Activated CD4-positive, alpha-beta T cell treated with anti-CD3 and anti-CD28 coated beads, Interleukin-2, Interleukin-4, amounts not matched to agents 100 ng/mL and 50 ng/mL, durations not matched to agents 16 hours and 8 hours (primary cell): ENCODE results near the gene HERC3.
A peak's percentile ranks its signal among the peaks of the same experiment; 100 is the strongest.

ENCODE experiments used
- DNase-seq: peaks from one replicate; pipeline ENCODE4 v3.0.0-alpha.2; 2020; ENCODE audit warnings: low spot score

Gene HERC3

GRCh38 chr4:88720451-88721428, 128.5 kb downstream of the HERC3 start:
- DNase-seq = no peak

- DNase-seq = no peak
Measured at GRCh38 chr4:88722276-88722780, 130.0 kb downstream of the HERC3 start.

DNA sequence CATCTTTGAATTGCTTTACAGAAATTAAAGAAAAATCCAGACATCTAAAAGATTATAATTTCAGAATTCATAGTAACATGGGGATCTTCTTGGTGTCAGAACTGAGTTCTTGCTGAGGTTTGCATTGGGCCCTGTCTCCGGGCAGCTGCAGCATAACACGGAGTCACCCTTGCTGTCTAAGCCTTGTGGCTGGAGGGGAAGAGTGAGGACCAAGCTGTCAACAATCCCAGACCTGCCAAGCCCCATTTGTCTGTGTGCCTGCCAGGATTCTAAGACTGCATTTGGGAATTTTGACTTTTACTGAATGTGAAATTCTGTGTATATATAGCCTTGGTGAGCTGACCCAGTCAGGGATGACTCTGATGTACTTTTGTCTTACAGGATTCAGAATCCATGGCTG, 130.5 kb downstream of the HERC3 start:
- DNase-seq = no peak

- no peak for DNase-seq
Measured at GRCh38 chr4:88724406-88724805, 132.1 kb downstream of the HERC3 start.

- DNase-seq = no peak
Measured at GRCh38 chr4:88725143-88725542, 132.9 kb downstream of the HERC3 start.

- DNase-seq = no peak
Measured at GRCh38 chr4:88725986-88726385, 133.7 kb downstream of the HERC3 start.

- DNase-seq = no peak
Measured at GRCh38 chr4:88728146-88728545, 135.9 kb downstream of the HERC3 start.

DNA sequence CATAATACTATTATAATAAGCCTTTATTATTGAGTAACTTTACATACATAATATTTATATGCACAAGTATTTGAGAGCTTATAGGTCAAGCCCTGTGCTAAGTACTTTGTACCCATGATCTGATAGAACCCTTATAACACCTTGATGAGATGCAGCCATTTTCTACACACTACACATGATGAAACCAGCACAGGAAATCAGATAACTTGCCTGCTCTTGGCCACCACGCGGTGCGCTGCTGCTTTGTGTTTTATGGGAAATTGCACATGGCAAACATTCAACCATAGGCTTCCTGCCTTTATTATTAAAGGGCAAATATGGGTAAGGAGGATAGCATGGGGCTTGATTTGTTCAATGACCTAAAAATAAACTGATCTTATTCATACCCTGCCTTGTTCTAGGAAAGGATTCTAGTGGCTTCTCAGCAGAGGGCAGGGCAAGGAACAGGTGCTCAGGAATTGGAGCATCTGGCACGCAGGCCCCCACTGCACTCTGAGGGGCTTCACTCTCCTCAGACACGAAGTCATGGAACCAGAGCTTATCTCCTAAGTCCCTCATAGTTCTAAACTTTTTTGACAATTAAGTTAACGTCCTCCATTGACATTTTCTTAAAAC, 137.0 kb downstream of the HERC3 start:
- DNase-seq = no peak

DNA sequence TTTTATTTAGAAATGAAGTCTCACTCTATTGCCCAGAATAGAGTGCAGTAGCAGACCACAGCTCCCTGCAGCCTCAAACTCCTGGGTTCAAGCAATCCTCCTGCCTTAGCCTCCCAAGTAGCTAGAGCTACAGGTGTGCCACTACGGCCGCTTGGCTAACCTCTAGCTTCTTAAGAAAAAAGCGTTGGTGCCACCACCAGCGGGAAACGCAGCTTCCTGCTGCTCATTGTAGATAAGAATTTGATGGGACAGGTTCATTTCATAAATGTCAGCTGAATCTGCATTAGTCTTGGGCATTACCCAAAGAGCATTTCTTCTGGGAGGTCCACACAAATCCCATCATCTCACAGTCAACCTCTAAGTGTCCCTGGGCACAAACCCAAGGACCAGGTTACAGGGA, 138.5 kb downstream of the HERC3 start:
- no peak for DNase-seq

GRCh38 chr4:88731381-88731780, 139.1 kb downstream of the HERC3 start:
- DNase-seq = no peak

DNA sequence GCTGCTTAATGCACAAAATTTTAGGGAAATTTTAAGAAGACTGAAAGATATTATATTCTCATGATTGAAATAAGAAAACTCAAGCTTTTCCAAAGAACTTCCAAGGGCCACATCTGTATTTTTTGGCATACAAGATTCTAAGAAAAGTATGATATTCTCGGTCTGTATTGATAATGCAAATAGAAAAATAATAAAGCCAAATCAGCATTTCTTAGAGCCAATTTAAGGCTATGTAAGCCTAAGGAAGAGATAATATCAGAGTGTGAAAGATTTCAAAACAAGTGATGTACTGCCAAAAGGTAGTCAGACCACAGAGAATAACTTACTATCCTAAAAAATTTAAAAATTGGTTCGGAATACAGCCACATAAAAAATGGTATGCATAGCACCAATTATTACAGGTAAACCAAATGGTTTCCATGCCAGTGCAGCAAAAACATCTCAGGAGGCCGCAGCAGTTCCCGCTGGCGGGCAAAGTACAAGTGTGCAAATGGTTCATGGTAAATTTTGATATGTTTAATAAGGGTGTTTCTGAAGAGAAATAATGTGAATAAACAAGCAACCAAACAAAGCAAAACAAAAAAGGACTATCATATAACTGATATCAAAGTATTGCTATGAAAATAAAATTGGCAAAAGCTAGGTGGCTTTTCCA, 140.6 kb downstream of the HERC3 start:
- DNase-seq = no peak

- DNase-seq = no peak
Measured at GRCh38 chr4:88734403-88734949, 142.2 kb downstream of the HERC3 start.

DNA sequence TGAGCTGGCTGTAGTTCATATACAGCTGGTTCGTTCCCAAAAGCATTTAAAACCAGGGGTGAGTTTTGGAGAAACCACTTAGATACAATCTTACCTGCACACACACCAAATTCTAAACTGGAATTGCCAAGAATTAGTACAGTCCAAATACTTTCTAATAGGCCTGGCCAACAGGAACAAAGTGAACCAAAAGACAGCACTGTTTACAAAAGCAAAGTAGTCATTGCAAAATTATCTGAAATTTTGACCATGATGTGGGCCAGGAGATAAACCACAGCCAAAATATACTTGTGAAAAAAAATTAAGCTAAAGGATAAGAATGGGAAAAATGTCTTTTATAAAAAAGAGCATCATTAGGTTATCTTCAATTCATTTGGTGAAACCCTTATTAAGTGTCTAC, 143.3 kb downstream of the HERC3 start:
- DNase-seq = no peak

- DNase-seq = no peak
Measured at GRCh38 chr4:88736264-88736663, 144.0 kb downstream of the HERC3 start.

- peak; percentile 2 for DNase-seq
Measured at GRCh38 chr4:88737307-88737941, 145.1 kb downstream of the HERC3 start.

GRCh38 chr4:88738180-88738579, 145.9 kb downstream of the HERC3 start:
- no peak for DNase-seq

- DNase-seq = no peak
Measured at GRCh38 chr4:88742561-88742960, 150.3 kb downstream of the HERC3 start.

DNA sequence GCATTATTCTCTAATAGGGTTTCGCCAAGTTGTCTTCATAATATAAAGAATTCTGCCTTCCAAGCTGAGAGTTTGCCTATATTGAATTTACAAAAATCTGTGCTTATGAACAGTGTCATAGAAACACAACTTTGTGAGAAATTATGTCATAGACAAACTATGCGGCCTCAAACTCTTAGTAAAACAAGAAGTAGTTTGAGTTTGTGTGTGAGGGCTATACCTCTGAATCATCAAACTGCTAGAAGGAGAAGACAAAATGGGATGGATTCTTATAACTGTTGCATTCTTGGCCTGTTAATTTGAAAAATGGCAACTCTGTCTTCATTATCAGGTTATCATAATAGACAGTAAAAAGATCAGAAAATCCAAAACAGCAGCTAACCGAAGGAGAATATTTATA, 151.4 kb downstream of the HERC3 start:
- no peak for DNase-seq

- DNase-seq = no peak
Measured at GRCh38 chr4:88744609-88745008, 152.3 kb downstream of the HERC3 start.

DNA sequence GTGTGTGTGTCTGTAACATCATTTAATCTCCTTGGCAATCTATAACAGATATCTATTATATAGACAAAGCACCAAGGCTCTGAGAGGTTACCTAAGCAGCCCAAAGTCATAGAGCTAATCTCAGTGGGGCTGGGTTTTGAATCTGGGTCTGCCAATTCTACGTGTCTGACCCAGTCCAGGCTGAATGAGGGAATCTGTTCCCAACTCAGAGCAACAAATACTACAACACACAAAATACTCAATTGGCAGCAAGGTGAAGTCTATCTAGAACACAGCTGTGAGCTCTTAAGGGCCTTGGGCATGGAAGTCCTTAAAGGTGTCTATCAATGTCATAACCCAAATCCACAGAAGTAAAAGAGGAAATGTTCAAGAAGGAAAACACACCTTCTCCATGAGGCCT, 152.9 kb downstream of the HERC3 start:
- no peak for DNase-seq

GRCh38 chr4:88745581-88746163, 153.4 kb downstream of the HERC3 start:
- DNase-seq = no peak

DNA sequence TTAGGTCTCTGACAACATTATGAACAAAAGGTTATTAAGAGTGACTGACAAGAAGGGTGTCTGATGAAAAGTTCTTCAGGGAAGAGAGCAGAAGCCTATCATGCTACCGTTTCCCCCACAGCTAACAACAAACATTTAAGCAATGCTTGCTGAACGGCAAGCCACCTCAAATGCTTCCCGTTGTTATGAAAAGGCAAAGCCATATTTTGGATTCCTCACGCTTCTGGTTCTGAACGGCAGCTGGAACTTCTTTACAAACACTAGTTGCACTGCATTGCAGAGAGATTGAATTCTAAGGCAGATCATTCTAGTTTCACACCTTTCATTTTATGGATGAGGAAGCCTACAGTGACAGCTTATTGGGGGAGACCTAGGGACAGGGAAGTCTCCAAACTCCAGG, 153.9 kb downstream of the HERC3 start:
- no peak for DNase-seq
